A673 (cell line): ENCODE measurements around the gene EPPIN. TPM values are rescaled to one million over a fixed set of nuclear protein-coding genes. Genes with fewer than 3 reads are reported as not detected.

Experiments used
- BruUV-seq: library from RNA; stranded (reverse); fragments of 400-500 nt; replicated peaks from 2 replicates; lab custom pipeline; 2021; lab: Mats Ljungman, UMichigan
- CTCF ChIA-PET: fragments of 300-600 bp; sonication (Branson Sonifier 250); formaldehyde crosslinking; loops from one replicate; lab custom pipeline; 2022; ENCODE audit warnings: antibody characterized with exemption; lab: Charles Lee
- POLR2A ChIA-PET: fragments of 300-600 bp; sonication (Branson Sonifier 250); formaldehyde crosslinking; loops from one replicate; lab custom pipeline; 2022; ENCODE audit warnings: antibody characterized with exemption; ENCODE audit not compliant: low non-redundant PET; lab: Charles Lee
- DNase-seq: peaks from one replicate; pipeline ENCODE4 v3.0.0-alpha.2; 2015; ENCODE audit warnings: low spot score
- H3K27ac ChIP-seq: fragments of 200-600 bp; sonication (generic); 2 replicates; pipeline ENCODE4 v1.5.1; 2016; ENCODE audit warnings: mixed run types, low read depth, mild to moderate bottlenecking, mixed read lengths, antibody characterized with exemption, low read length; ENCODE audit not compliant: poor library complexity, severe bottlenecking
- H3K27me3 ChIP-seq: fragments of 200-600 bp; sonication (generic); replicated peaks from 2 replicates; pipeline ENCODE4 v1.6.1; 2017; ENCODE audit warnings: mixed run types, low read depth, mild to moderate bottlenecking, mixed read lengths, antibody characterized with exemption, low read length; ENCODE audit not compliant: insufficient read depth, poor library complexity
- H3K36me3 ChIP-seq: fragments of 200-600 bp; sonication (generic); 2 replicates; pipeline ENCODE4 v1.6.1; 2016; ENCODE audit warnings: mixed run types, mild to moderate bottlenecking, mixed read lengths, antibody characterized with exemption, low read length; ENCODE audit not compliant: insufficient read depth, poor library complexity, severe bottlenecking
- H3K4me1 ChIP-seq: fragments of 200-600 bp; sonication (generic); 2 replicates; pipeline ENCODE4 v1.6.1; 2017; ENCODE audit warnings: mixed run types, mild to moderate bottlenecking, mixed read lengths, antibody characterized with exemption, low read length; ENCODE audit not compliant: insufficient read depth, poor library complexity, severe bottlenecking
- H3K4me3 ChIP-seq: fragments of 200-600 bp; sonication (generic); 2 replicates; pipeline ENCODE4 v1.5.1; 2016; ENCODE audit warnings: low read depth, mixed run types, mild to moderate bottlenecking, mixed read lengths, low read length; ENCODE audit not compliant: poor library complexity, severe bottlenecking
- H3K9me3 ChIP-seq: fragments of 200-600 bp; sonication (generic); 2 replicates; pipeline ENCODE4 v1.6.1; 2016; ENCODE audit warnings: mixed run types, low read depth, mild to moderate bottlenecking, mixed read lengths, antibody characterized with exemption, low read length; ENCODE audit not compliant: poor library complexity, severe bottlenecking
- EZH2 ChIP-seq: fragments of 200-600 bp; sonication (generic); IDR thresholded peaks from 2 replicates; pipeline ENCODE4 v1.6.1; 2017; ENCODE audit warnings: borderline replicate concordance, low read depth, mild to moderate bottlenecking, mixed read lengths, antibody characterized with exemption, low read length; ENCODE audit not compliant: poor library complexity, severe bottlenecking
- intact Hi-C: fragments of 100-400 bp; cut with micrococcal nuclease; formaldehyde crosslinking; loops from one replicate; pipeline ENCODE4 v1.10.0; 2022; ENCODE audit not compliant: unreplicated experiment
- total RNA-seq: library from RNA; stranded (reverse); gene quantifications from 2 replicates; pipeline ENCODE4 v1.2.3, GENCODE V29; 2021
- TF ChIP-seq, protein P1 (sequence below): fragments of 300-800, 200-600 bp; sonication (generic); conservative IDR thresholded peaks from 2 replicates; pipeline ENCODE4 v1.5.1; 2017; ENCODE audit warnings: low read depth, mild to moderate bottlenecking, antibody characterized with exemption, low read length, moderate library complexity, mixed read lengths

Gene EPPIN
- total RNA-seq, 1 experiment from 2014 or later = not detected

DNA sequence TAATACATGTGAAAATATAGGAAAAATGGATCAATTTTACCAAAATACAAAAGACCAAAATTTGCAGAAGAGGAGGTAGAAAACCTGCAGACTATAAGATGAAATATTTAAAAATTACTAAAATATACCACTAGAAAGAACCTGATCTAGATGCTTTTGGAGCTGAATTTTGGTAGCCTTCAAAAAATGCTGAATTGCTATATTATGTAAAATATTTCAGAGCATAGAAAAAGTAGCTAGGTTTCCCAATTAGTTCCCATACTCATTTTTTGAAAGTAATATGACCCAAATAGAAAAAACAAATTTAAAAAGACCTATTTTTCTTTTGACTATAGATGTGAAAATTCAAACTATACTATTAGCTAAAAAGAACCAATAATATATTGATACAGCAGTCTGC, 3.6 kb upstream of the EPPIN start:
- intact Hi-C loops = no loop called here
- Histone ChIP-seq H3K9me3 (no peaks in the 10 kb centered on the region), H3K4me1 (no peaks in the 10 kb centered on the region), H3K27ac (no peak overlapping the region), H3K36me3 (no peaks in the 10 kb centered on the region), H3K27me3 (peaks cover 25% of the 10 kb centered on the region), H3K4me3 (no peak overlapping the region)
- POLR2A ChIA-PET = no interaction called here
- DNase-seq = no peak
- CTCF ChIA-PET = no interaction called here
- TF ChIP-seq, protein P1, sequence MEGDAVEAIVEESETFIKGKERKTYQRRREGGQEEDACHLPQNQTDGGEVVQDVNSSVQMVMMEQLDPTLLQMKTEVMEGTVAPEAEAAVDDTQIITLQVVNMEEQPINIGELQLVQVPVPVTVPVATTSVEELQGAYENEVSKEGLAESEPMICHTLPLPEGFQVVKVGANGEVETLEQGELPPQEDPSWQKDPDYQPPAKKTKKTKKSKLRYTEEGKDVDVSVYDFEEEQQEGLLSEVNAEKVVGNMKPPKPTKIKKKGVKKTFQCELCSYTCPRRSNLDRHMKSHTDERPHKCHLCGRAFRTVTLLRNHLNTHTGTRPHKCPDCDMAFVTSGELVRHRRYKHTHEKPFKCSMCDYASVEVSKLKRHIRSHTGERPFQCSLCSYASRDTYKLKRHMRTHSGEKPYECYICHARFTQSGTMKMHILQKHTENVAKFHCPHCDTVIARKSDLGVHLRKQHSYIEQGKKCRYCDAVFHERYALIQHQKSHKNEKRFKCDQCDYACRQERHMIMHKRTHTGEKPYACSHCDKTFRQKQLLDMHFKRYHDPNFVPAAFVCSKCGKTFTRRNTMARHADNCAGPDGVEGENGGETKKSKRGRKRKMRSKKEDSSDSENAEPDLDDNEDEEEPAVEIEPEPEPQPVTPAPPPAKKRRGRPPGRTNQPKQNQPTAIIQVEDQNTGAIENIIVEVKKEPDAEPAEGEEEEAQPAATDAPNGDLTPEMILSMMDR = no peak
- no peak for TF ChIP-seq EZH2
- no TSS peak for BruUV-seq

DNA sequence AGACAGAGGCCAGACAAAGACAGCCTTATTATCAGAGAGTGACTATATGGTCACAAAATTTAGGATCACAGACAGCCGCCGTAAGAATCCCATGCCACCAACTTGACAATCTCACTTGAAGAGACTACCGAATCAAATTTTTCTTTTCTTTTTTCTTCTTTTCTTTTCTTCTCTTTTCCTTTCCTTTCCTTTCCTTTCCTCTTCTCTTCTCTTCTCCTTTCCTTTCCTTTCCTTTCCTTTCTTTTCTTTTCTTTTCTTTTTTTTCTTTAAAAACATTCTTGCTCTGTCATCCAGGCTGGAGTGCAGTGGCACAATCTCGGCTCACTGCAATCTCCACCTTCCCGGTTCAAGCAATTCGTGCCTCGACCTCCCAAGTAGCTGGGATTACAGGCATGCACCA, 1.2 kb upstream of the EPPIN start:
- Histone ChIP-seq H3K27me3 (peaks cover 42% of the 10 kb centered on the region), H3K27ac (no peak overlapping the region), H3K36me3 (no peaks in the 10 kb centered on the region), H3K9me3 (no peaks in the 10 kb centered on the region), H3K4me1 (no peaks in the 10 kb centered on the region), H3K4me3 (no peak overlapping the region)
- DNase-seq = no peak
- POLR2A ChIA-PET = no interaction called here
- TF ChIP-seq EZH2 = no peak
- TF ChIP-seq, protein P1 = no peak
- intact Hi-C loops = no loop called here
- no TSS peak for BruUV-seq
- CTCF ChIA-PET = no interaction called here

DNA sequence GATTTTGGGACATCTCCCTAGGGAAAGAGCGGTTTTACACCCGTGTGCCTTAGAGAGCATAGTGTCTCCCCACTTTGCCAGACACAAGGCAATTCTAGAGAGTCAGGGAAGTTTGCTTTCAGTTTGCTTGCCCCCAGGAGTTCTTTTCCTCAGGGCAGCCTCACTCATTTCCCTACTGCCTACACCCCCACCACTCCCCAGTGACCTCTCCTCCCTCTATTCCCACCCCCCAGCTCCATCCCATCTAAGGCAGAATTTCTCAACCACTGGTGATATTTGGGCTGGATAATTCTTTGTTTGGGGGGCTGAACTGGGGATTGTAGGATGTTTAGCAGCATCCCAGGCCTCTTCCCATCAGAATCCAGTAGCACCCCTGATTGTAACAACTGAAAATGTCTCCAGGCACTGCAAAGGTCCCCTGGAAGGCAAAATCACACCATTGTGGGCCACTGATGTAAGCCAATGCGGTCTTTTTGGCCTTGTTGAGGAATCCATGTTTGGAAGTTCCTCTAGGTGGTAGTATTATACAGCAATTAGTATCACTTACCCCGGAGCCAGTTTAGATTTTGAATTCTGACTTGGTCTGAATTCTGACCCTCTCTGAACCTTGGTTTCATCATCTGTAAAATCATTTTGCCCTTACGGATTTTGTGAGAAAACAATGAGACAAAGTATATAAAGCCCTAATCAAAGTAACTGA, 1.3 kb downstream of the EPPIN start:
- Histone ChIP-seq H3K4me3 (no peak overlapping the region), H3K36me3 (no peaks in the 10 kb centered on the region), H3K27ac (no peak overlapping the region), H3K9me3 (no peaks in the 10 kb centered on the region), H3K27me3 (peaks cover 47% of the 10 kb centered on the region), H3K4me1 (no peaks in the 10 kb centered on the region)
- peak; percentile 28 for DNase-seq
- POLR2A ChIA-PET = no interaction called here
- CTCF ChIA-PET = interaction anchor here (0.6 kb wide), 1 partner anchor 225 kb away, joined by 3 read pairs; no protein-coding TSS in a partner anchor
- BruUV-seq = no TSS peak
- intact Hi-C loops = loop anchor here (2.0 kb wide), 1 partner anchor 225 kb away; no protein-coding TSS in a partner anchor
- no peak for TF ChIP-seq EZH2
- TF ChIP-seq, protein P1 = peak; percentile 43
